HUES6 (cell line): Measurements from ENCODE around the gene ARID1B.

ENCODE experiments used
- H3K27ac ChIP-seq: 2 replicates; pipeline ENCODE4 v1.7.0; 2013; ENCODE audit warnings: low read depth, mild to moderate bottlenecking, low read length, inconsistent platforms
- H3K27me3 ChIP-seq: 2 replicates; pipeline ENCODE4 v1.6.1; 2013; ENCODE audit warnings: low read length; ENCODE audit not compliant: control insufficient read depth, insufficient read depth
- H3K36me3 ChIP-seq: 2 replicates; pipeline ENCODE4 v1.6.1; 2013; ENCODE audit warnings: low read length; ENCODE audit not compliant: control insufficient read depth, insufficient read depth
- H3K4me1 ChIP-seq: 2 replicates; pipeline ENCODE4 v1.6.1; 2013; ENCODE audit warnings: low read length; ENCODE audit not compliant: control insufficient read depth, insufficient read depth
- H3K4me3 ChIP-seq: 2 replicates; pipeline ENCODE4 v1.5.1; 2013; ENCODE audit warnings: low read depth, low read length
- H3K9ac ChIP-seq: one replicate; pipeline ENCODE4 v1.6.1; 2013; ENCODE audit warnings: mild to moderate bottlenecking, low read length
- H3K9me3 ChIP-seq: 2 replicates; pipeline ENCODE4 v1.6.1; 2013; ENCODE audit warnings: low read depth, low read length; ENCODE audit not compliant: control insufficient read depth, insufficient read depth

Gene ARID1B

GRCh38 chr6:156846845-156847599 is 69.8 kb downstream of the ARID1B start:
- H3K27ac ChIP-seq = peak overlapping the region; percentile 32; the same call in 1 of the 2 replicates
- H3K27me3 ChIP-seq = no peaks in the 10 kb centered on the region
- no peaks in the 10 kb centered on the region for H3K36me3 ChIP-seq
- no peak overlapping the region for H3K9ac ChIP-seq
- peaks cover 55% of the 10 kb centered on the region for H3K4me1 ChIP-seq
- H3K4me3 ChIP-seq = no peak overlapping the region
- no peaks in the 10 kb centered on the region for H3K9me3 ChIP-seq

DNA sequence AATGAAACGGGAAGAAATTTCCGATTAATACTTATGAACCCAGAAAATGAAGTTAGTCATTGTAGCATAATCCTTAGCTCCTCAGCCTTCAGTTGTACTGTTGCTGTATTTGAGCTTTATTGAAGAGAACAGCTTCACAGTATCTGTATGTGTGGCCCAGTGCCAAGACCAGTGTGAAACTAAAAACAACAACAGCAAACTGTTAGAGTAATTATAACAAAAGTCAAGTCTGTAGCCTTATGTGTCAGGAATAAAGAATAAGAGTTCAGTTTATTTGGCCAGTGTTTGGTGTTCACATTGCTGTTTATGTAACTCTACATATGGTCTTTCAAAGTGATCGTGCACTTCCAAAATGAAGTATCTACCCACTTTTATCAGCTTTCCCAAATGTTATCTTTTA is 70.9 kb downstream of the ARID1B start:
- Histone ChIP-seq H3K4me1 (peaks cover 65% of the 10 kb centered on the region), H3K36me3 (no peaks in the 10 kb centered on the region), H3K27ac (no peak overlapping the region), H3K4me3 (no peak overlapping the region), H3K9me3 (no peaks in the 10 kb centered on the region), H3K9ac (no peak overlapping the region), H3K27me3 (no peaks in the 10 kb centered on the region)

GRCh38 chr6:156848533-156848932 is 71.4 kb downstream of the ARID1B start:
- Histone ChIP-seq H3K4me3 (no peak overlapping the region), H3K36me3 (no peaks in the 10 kb centered on the region), H3K27me3 (no peaks in the 10 kb centered on the region), H3K27ac (no peak overlapping the region), H3K9ac (no peak overlapping the region), H3K4me1 (peaks cover 69% of the 10 kb centered on the region), H3K9me3 (no peaks in the 10 kb centered on the region)

- H3K36me3 ChIP-seq = no peaks in the 10 kb centered on the region
- H3K9ac ChIP-seq = no peak overlapping the region
- H3K27me3 ChIP-seq = no peaks in the 10 kb centered on the region
- H3K9me3 ChIP-seq = no peaks in the 10 kb centered on the region
- no peak overlapping the region for H3K4me3 ChIP-seq
- no peak overlapping the region for H3K27ac ChIP-seq
- H3K4me1 ChIP-seq = peaks cover 81% of the 10 kb centered on the region
Observed at GRCh38 chr6:156849806-156850205, 72.6 kb downstream of the ARID1B start.

DNA sequence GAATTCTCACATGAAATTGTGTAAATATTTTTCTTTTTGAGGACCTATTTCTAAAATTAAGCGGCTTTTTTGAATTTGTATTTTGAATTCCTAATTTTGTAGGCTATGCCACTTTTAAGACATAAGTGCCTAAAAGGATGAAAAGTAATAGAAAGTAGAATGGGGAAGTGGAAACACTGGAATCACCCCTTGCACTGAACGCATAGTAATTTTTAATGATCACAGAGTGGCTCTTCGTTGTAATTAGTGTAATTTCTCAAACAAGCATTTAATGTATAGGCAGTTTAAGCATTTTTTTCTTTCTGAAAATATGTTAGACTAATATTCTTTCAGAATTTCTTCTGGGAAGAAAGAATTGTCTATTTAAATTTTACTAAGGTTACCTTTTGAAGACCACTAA is 73.2 kb downstream of the ARID1B start:
- H3K27ac ChIP-seq = no peak overlapping the region
- H3K27me3 ChIP-seq = no peaks in the 10 kb centered on the region
- peaks cover 77% of the 10 kb centered on the region for H3K4me1 ChIP-seq
- no peak overlapping the region for H3K9ac ChIP-seq
- no peaks in the 10 kb centered on the region for H3K36me3 ChIP-seq
- no peaks in the 10 kb centered on the region for H3K9me3 ChIP-seq
- no peak overlapping the region for H3K4me3 ChIP-seq

DNA sequence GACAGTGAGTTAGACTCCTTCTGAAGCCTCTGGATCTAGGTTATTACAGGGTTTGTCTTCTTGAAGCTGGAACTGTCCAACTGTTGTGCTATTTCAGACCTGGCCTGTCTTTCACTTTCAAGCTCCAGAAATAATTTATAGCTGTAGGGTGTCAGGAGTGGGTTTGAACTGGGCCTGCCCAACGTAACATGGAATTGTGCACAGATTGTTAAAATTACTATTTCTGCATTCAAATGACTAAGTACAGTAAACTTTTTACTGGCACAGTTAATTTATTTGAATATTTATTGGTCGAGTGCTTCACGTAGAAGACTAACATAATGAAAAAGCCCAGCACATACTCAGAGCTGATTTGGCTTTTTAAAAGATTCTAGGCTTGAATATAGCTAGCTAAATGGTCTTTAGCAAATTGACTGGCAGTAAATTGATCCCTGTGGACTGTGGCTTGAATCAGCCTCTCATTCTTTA is 74.3 kb downstream of the ARID1B start:
- Histone ChIP-seq H3K4me1 (peaks cover 80% of the 10 kb centered on the region), H3K9ac (no peak overlapping the region), H3K9me3 (no peaks in the 10 kb centered on the region), H3K27me3 (no peaks in the 10 kb centered on the region), H3K36me3 (no peaks in the 10 kb centered on the region), H3K27ac (0 out of 2 replicates have a peak overlapping the region, but pooled peaks have one; percentile 3), H3K4me3 (no peak overlapping the region)

GRCh38 chr6:156852147-156852857 is 75.1 kb downstream of the ARID1B start:
- Histone ChIP-seq H3K27ac (peak overlapping the region; percentile 95), H3K4me1 (peaks cover 80% of the 10 kb centered on the region), H3K9ac (peak overlapping the region; percentile 24), H3K27me3 (no peaks in the 10 kb centered on the region), H3K4me3 (peak overlapping the region; percentile 44), H3K36me3 (no peaks in the 10 kb centered on the region), H3K9me3 (no peaks in the 10 kb centered on the region)

DNA sequence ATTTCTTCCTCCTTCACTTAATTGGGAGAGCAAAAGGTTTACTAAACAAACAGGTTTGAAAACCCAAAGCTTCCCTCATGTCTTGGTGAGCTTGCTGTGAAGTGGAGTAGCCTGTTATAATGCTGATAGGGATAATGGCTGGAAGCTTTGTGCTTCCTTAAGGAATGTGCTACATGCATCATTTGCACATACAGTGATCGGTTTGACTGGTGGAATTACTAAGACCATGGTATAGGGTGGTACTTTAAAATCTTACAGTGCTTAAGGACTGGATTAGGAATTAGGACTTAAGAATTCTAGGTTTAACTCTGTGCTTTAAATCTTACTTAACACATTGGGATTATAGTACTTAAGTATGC is 75.7 kb downstream of the ARID1B start:
- peak overlapping the region; percentile 44 for H3K4me3 ChIP-seq
- peak overlapping the region; percentile 59 for H3K9ac ChIP-seq
- no peaks in the 10 kb centered on the region for H3K36me3 ChIP-seq
- peak overlapping the region; percentile 95 for H3K27ac ChIP-seq
- peaks cover 78% of the 10 kb centered on the region for H3K4me1 ChIP-seq
- H3K9me3 ChIP-seq = no peaks in the 10 kb centered on the region
- no peaks in the 10 kb centered on the region for H3K27me3 ChIP-seq

DNA sequence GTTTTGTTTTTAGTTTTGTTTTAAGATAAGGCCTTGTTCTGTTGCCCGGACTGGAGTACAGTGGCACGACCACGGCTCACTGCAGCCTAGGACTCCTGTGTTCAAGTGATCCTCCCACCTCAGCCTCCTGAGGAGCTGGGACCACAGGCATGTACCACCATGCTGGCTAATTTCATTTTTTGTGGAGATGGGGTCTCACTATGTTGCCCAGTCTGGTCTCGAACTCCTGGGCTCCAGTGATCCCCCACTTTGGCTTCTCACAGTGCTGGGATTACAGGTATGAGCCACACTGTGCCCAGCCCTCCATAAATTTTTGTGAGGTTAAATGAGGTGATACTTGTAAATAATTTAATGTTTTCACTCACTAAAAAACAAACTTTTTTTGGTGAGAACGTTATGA is 76.6 kb downstream of the ARID1B start:
- H3K9me3 ChIP-seq = no peaks in the 10 kb centered on the region
- H3K27me3 ChIP-seq = no peaks in the 10 kb centered on the region
- H3K4me1 ChIP-seq = peaks cover 69% of the 10 kb centered on the region
- H3K9ac ChIP-seq = no peak overlapping the region
- H3K36me3 ChIP-seq = no peaks in the 10 kb centered on the region
- 0 out of 2 replicates have a peak overlapping the region, but pooled peaks have one; percentile 44 for H3K4me3 ChIP-seq
- H3K27ac ChIP-seq = peak overlapping the region; percentile 95

DNA sequence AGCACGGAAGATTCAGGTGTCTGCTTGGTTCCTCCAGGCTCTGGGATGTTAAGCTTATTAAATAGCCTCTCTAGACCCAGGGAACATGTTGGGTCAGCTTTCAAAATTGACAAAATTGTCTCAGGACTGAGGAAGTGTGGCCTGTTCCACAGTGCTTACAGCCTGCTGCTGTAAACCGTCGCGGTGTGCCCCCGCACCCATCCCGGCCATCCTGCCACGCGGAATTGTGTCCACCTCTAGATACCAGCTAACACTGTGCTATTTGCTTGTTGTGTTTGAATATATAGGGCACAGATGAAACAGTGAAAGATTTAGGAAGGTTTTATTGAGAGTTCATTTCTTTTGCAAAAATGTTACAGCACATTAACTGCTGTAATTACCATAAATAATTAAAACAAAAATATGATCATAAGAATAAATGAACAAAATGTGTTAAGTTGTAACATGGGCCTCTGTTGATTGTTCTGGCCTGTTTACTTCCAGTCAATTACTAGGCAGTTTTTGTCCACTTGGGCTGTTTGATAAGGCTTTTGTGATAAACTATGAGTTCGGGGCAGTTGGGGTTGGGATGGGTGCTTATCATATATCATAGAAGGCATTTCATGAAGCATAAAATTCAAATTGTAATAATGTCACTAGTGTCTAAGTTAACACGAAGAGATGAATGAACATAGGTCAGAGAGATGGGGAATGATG is 77.4 kb downstream of the ARID1B start:
- H3K4me1 ChIP-seq = peaks cover 60% of the 10 kb centered on the region
- no peaks in the 10 kb centered on the region for H3K27me3 ChIP-seq
- H3K36me3 ChIP-seq = no peaks in the 10 kb centered on the region
- H3K9ac ChIP-seq = no peak overlapping the region
- H3K27ac ChIP-seq = no peak overlapping the region
- no peak overlapping the region for H3K4me3 ChIP-seq
- H3K9me3 ChIP-seq = no peaks in the 10 kb centered on the region

- Histone ChIP-seq H3K27me3 (no peaks in the 10 kb centered on the region), H3K9ac (no peak overlapping the region), H3K36me3 (no peaks in the 10 kb centered on the region), H3K4me3 (no peak overlapping the region), H3K4me1 (peaks cover 43% of the 10 kb centered on the region), H3K9me3 (no peaks in the 10 kb centered on the region), H3K27ac (no peak overlapping the region)
Observed at GRCh38 chr6:156857573-156857972, 80.4 kb downstream of the ARID1B start.
